ENCODE data around the gene LSM3.
A peak's percentile ranks its signal among the peaks of the same experiment; 100 is the strongest.
"Not testable (repeated sequence)": the region's sequence is repeated elsewhere in the genome, so short reads cannot be mapped to it uniquely, and the experiment has no call there.

The LSM3 gene

DNA sequence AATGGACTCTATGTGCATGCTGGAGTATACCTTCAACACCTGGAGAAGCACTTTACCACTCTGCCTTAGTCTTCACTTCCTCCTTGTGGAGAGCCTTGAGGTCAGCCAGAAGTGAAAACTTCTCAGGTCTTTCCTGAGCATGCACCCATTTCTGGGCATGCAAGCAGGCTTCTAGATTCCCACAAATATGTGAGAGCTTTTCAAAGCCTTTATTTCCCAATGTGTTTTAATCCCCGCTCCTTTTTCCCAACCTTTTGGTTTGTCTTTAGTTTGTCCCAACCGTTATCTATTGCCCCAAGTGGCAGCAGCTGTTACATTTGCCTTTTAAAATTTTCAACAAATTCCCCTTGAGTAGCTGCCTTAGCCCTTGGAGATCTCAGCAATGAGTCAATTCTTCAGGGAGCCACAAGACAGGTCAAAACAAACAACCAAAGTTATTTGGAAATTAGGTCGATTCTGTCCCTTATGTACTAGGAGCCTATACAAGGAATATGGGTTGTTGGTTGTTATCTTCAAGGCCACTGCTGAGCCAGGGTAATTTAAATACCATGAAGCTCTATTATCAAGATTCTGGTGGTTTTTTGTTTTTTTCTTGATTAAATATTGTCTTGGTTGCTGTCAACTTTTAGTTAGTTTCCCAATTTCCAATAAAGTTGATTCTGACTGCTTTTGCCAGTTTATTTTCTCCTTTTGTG, 44.4 kb downstream of the LSM3 start:
- DNase-seq, result no peak

- no peak for DNase-seq
Measured at GRCh38 chr3:14223595-14223994, 45.0 kb downstream of the LSM3 start.

GRCh38 chr3:14224895-14225294, 46.3 kb downstream of the LSM3 start:
- DNase-seq, result no peak

- no peak for DNase-seq
Measured at GRCh38 chr3:14225421-14225820, 46.8 kb downstream of the LSM3 start.

DNA sequence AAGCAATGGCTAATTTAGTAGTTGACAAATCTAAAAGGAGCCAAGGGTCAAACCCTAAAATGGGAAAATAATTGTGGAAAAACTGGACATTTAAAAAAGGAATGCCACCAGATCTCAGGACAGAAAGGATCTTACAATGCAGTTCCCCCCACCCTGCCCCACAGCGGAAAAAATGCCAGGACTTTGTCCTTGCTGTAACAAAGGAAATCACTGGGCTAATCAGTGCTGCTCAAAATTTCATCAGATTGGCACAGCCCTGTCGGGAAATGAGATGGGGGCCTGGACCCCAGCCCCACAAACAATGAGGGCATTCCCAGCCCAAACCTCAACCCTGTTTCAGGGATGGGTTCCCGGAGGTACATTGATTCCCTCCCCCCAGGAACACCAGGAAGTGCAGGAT, 47.7 kb downstream of the LSM3 start:
- not testable (repeated sequence) for DNase-seq

- peak; percentile 4 for DNase-seq
Measured at GRCh38 chr3:14227856-14228255, 49.2 kb downstream of the LSM3 start.

- peak; percentile 37 for DNase-seq
Measured at GRCh38 chr3:14228681-14229470, 50.3 kb downstream of the LSM3 start.

GRCh38 chr3:14229695-14230094, 51.1 kb downstream of the LSM3 start:
- DNase-seq, result not testable (repeated sequence)

DNA sequence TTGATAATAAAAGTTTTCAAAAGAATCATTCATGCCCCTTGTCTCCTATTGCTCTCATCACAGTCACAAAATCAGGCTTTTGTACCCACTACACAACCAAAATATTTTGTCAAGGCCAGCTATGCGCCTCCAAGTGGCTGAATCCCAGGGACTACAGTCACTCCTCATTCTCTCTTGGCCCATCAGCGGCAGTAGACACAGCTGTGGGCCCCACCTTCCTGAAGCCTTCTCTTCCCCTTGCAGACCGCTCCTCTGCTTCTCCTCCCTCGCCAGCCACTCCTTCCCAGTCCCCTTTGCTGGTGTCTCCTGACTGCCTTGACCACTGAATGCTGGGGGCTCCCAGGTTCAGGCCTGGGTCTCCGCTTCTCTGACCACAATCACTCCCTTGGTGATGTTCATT, 52.1 kb downstream of the LSM3 start:
- no peak for DNase-seq

DNA sequence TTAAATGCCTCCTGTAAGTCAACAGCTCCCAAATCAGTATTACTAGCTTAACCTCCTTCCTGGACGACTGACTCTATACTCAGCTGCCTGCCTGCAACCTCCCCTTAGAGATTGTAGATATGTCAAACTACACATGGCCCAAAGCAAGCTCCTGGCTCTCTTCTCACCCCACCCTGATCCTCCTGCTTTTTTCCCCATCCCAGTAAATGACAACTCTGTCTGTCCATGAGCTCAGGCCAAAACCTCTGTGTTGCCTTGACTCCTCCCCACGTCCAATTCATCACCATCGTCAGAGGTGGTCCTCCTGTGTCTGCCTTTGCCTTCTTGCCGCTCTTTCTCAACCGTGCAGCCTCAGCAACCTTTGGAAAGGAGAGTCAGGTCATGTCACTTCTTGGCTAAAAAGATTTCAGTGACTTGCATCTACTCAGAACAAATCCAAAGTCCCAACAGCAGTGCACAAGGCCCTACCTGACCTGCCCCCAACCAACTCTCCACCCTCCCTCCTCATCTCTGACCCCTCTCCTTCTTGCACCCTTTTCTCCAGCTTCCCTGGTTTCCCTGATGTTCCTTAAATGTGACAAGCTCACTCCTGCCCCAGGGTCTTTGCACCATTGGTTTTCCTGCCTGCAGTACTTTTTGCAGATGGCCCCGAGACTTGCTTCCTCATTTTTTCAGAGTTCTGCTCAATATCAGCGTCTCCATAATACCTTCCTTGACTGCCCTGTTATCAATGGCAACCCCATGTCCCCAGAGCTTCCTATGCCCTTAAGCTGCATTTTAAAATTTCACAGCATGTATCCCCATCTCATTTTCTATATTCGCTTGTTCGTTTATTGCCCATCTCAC, 52.8 kb downstream of the LSM3 start:
- DNase-seq, result no peak

DNA sequence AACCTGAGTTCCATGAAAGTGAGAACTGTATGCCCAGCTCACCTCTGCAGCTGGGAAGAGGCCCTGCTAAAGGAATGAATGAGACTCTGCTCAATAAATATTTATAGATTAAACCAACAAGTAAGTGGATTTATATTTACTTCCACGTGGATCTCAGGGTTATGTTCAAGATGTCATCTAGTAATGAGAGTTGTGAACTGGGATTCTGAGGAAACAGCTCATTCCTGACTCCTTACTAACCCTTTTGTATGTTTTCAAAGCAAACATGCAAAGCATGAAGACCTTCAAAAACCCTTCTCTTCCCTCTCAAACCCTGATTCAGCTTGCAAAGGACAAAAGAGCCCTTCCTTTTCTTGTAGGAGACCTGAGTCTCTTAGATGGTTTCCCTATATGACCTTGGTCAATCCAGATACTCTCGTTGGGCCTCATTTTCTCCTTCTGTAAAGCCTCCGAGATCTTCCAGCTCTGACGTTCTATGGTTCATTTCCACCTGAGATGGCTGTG, 53.4 kb downstream of the LSM3 start:
- no peak for DNase-seq

DNA sequence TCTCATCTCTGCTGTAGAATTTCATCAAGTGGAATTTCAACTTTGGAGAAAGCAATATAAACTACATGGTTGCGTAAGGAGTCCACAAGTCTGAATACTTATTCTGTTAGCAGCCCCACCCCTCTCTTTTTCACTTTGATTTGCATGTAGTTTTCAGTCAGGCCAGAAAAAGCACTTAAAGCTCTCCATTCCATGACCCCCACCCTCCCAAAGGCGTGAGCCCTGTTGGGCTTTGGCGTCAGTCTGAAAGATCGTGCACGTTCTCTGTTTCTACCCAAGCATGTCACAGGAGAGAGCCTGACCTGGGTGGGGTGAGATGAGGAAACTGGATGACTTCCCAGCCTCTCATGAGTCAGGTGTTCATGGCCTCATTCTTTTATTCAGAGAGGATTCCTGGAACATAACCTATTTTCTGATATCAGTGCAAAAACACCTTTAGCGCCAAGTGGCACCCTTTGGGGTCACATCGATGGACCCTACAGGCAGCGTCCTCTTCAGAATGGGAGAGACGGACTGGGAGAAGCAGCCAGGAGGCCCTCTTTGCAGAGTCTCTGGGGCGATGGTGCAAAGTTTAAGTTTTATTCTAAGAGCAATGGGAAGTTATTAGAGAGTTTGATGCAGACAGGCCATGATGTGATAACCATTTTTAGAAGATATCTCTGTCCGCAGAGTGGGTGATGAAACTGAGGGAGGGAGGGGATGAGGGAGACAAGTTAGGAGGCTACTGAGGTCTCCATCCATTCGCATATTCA, 55.8 kb downstream of the LSM3 start:
- DNase-seq, result no peak

DNA sequence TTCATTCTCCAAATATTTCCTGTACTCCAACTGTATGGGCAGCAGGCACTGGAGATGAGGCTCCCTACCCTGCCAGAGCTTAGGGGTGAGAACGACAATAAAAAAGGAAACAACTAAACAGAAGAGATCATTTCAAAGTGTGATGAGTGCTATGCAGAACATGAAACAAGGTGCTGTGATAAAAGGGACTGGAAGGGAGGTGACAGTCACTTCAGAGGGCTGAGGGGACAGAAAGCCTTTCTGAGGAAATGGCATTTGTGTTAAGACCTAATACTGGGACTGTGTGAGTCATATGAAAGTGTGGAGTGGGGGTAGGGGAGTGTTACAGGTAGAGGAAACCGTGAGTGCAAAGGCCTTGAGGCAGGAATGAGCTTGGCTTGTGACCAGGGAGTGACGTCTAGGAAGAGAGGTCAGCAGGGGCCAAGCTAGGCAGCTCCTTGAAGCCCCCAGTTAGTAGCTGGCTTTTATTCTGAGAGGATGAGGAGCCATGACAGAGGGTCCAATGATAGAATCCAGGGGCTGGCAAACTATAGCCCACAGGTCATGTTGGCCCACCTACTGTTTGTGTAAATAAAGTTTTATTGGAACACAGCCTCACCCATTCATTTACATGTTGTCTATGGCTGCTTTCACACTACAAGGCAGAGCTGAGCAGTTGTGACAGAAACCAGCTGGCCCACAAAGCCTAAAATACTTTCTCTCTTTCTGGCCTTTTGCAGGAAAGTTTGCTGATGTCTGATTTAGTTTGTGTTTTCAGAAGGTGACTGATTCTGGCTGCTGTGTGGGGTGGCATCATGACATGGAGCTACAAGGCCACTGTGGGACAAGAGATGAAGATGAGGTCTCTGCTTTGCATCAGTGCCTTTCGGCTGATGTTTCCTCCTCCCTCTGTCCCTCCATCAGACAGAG, 56.6 kb downstream of the LSM3 start:
- DNase-seq, result no peak

GRCh38 chr3:14235912-14236295, 57.3 kb downstream of the LSM3 start:
- no peak for DNase-seq

GRCh38 chr3:14236902-14237301, 58.3 kb downstream of the LSM3 start:
- DNase-seq, result no peak

- DNase-seq, result no peak
Measured at GRCh38 chr3:14237457-14237856, 58.8 kb downstream of the LSM3 start.

- no peak for DNase-seq
Measured at GRCh38 chr3:14238356-14238755, 59.7 kb downstream of the LSM3 start.

GRCh38 chr3:14238930-14239329, 60.3 kb downstream of the LSM3 start:
- DNase-seq, result no peak

GRCh38 chr3:14239940-14240339, 61.3 kb downstream of the LSM3 start:
- DNase-seq, result no peak

DNA sequence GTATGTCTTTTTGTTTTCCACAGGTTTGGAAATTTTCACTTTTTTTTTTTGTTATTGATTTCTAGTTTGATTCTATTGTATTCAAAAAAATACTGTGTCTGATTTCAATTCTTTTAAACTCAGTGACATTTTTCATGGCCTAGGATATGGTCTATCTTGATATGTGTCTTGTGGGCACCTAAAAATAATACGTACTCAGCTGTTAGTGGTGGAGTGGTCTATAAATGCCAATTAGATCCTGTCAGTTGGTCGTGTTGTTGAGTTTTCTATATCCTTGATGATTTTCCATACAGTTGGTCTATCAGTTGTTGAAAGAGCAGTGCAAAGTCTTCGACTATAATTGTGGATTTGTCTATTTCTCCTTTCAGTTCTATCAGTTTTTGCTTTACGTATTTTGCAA, 61.7 kb downstream of the LSM3 start:
- DNase-seq, result no peak

DNA sequence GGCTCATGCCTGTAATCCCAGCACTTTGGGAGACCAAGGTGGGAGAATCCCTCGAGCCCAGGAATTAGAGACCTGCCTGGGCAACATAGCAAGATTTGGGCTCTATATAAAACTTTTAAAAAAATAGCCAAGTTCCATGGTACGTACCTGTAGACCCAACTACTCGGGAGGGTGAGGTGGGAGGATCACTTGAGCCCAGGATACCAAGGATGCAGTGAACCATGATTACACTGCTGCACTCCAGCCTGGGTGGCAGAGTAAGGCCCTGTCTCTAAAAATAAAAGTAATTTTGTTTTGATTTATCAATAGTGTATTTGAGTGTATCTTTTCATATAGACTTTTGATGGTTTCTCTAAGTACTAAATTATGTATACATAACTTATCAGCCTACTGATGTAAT, 63.1 kb downstream of the LSM3 start:
- no peak for DNase-seq
